GM18951 (cell line): ENCODE results near the gene IFITM10.

Source experiments
- POLR2A ChIP-seq: IDR thresholded peaks from 4 replicates; pipeline ENCODE4 v1.6.1; 2011; ENCODE audit warnings: mild to moderate bottlenecking; ENCODE audit not compliant: insufficient read length, insufficient read depth; ENCODE audit errors: extremely low read depth
- in situ Hi-C: fragments of 300-500 bp; cut with MboI; formaldehyde crosslinking; loops from one replicate; pipeline ENCODE4 v1.12.0; 2022; ENCODE audit warnings: low sequenced_read_pairs, mixed read lengths, inconsistent platforms; ENCODE audit not compliant: unreplicated experiment

IFITM10 gene

DNA sequence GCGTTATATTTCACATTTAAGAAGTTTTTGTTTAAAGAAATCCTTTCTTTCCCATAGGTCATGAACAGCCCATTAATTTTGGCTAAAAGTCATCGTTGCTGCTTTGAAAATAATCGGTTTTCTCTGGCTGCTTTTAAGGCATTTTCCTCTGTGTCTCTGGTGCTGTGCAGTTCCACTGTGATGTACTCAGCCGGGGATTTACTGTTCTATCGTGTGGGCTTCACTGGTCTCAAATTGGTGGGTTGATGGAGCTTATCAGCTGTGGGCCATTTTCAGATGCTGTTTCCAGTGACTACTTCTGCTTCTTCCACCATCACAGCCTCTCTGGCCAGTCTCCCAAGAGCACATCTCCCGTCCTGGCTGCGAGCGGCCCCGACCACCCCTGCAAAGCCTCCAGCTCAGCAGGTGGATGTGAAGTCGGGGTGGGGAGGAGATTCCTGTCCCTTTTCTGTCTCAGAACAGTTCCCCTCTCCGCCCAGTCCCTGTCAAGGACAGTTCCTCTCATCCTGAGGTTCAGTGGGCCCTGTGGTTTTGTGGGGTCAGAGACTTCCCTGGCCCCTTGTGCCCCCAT is 20.3 kb downstream of the IFITM10 start:
- TF ChIP-seq POLR2A: no peak
- in situ Hi-C loops: no loop called here

DNA sequence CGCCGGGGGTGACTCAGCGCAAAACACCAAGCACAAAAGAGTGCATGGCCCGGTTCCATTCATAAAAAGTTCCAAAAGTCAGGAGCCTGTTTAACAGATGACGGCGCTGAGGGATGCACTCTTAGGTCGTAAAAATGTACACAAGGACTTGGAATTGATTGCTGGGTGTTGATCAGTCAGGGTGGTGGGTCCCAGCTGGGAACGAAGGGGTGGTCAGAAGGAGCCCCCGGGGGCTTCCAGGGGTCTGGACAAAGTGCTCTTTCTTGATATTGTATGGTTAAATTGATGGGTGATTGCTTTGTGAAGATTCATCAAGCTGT is 20.7 kb downstream of the IFITM10 start:
- TF ChIP-seq POLR2A: no peak
- in situ Hi-C loops: no loop called here

DNA sequence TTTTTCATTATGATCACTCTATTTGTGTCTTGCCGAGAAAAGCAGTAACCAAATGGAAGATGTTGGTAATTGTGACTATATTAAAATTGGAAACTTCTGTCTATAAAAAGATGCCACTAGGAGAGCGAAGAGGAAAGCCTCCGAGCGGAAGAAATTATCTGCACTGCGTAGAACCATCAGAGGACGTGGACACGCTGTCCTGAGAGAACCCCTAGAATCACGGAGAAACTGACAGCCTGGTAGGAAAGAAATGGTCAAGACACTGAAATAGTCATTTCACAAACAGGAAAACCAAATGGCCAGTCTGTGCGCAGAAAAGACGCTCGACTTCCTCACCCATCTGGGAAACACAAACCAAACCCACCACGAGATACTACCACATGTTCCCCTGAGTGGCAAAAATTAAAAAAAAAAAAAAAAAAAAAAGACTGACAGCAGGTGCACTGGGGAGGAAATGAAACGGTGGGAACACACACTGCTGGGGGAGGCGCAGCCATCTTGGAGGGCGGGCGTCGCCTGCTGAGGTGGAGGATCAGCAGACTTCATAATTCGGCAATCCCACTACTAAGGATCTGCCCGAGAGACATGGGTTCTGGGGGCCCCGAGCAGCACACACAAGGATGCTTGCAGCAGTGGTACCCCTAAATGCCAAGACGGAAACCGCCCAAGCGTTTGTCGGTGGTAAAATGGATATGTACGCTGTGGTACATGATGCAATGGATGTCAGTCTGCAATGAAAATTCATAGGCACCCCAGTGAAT is 21.3 kb downstream of the IFITM10 start:
- TF ChIP-seq POLR2A: no peak
- in situ Hi-C loops: no loop called here

DNA sequence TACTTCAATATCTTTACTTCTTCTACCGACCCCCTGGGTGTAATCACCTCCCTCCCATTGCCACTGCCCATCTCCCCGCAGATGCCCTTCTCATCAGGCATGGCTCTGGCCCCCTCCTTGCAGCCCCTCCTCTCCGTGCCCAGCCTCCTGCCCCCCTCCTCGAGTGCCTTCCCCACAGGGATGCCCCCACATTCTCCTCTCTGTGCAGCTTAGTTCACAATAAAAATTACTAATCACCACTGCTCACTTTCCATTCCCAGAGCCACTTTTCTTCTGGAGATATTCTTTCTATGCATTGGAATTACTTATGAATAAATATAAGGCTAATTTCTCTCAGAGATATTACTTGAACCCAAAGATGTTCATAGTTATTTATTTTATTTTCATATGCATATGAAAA is 22.1 kb downstream of the IFITM10 start:
- no peak for TF ChIP-seq POLR2A
- in situ Hi-C loops: no loop called here

DNA sequence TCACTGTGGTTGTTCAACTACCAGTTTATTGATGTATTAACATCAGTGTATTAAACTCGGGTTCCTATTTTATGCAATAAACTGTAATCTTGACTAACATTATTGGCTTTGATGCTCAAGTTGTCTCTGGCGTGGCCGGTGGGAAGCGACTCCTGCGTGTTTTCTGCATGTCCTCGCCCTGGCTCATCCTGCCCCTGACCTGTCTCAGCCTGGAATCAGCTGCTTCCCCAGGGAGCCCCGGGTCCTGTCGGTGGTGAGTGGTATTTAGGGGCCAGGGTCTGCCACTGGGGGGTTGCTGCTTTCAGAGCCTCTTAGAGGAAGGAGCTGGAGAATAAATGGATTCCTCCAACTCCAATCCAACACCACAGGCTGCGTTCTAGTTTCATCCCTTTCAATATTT is 22.5 kb downstream of the IFITM10 start:
- no peak for TF ChIP-seq POLR2A
- in situ Hi-C loops: no loop called here

DNA sequence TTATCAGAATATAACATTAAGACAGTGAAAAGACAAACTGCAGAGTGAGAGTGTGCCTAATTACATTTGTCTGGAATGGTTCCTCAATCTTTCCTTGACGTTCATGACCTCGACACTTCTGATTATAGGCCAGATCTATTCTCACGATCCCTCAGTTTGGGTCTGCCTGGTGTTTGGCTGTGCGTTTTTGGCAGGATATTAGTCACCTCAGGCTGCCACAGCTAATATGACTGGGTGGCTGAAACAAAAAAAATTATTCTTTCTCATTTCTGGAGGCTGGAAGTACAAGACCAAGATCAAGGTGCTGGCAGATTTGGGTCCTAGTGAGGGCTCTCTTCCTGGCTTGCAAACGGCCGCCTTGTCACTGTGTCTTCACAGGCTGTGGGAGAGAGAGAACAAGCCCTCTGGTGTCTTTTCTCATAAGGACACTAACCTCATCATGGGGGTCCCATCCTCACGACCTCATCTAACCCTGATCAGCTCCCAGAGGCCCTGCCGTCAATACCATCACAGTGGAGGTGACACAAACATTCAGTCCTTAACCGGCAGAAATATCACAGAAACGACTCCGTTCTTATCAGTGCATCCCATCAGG is 23.2 kb downstream of the IFITM10 start:
- in situ Hi-C loops: no loop called here
- TF ChIP-seq POLR2A: no peak

DNA sequence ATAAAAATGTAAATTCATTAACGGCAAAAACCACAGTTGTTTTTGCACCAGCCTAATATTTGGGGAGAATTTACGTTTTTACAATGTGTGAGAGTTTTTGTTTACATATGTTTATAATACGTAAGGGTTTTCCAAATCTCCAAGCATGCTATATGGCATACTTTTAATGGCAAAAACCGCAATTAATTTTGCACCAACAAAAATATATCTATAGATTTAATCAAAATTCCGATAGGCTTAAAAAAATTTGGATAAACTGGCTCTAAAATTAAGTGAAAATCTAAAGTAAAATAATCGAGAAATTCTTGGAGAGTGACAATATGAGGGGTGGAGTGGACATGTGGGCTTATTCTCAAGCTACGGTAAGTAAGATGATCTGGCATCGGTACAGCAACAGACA is 30.6 kb downstream of the IFITM10 start:
- in situ Hi-C loops: no loop called here
- TF ChIP-seq POLR2A: no peak

DNA sequence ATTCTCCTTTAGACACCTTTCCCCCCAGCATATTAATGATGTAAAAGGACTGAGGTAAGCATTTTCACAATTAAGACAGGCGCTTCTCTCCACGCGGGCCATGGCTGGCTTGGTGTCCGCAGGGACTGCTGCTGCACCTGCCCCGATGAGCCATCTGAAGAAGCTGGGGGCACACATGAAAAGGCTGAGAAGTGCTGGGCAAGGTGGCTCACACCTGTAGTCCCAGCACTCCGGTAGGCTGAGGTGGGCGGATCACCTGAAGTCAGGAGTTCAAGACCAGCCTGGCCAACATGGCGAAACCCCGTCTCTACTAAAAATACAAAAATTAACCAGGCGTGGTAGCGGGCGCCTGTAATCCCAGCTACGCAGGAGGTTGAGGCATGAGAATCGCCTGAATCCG is 32.1 kb downstream of the IFITM10 start:
- in situ Hi-C loops: no loop called here

DNA sequence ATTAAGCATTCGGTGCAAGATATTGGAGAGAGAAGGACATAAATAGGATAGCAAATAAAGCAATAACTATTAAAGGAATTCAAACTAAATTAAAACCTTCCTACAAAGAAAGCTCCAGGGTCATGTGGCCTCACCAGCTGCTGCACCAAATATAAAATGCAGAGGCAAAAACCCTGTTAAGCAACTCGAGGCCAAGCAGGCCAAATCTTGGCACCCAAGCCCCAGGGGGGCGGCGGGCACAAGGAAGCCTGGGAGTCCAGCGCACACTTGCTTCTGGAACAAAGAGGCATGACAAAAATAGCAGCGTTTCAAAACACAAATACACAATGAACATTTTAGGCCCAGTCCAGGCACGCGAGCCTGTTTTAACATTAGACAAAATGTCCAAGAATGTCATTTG is 32.6 kb downstream of the IFITM10 start:
- TF ChIP-seq POLR2A: no peak
- in situ Hi-C loops: no loop called here

More for the DNA sequence above, 32.1 kb downstream of the IFITM10 start:
- TF ChIP-seq POLR2A: no peak

DNA sequence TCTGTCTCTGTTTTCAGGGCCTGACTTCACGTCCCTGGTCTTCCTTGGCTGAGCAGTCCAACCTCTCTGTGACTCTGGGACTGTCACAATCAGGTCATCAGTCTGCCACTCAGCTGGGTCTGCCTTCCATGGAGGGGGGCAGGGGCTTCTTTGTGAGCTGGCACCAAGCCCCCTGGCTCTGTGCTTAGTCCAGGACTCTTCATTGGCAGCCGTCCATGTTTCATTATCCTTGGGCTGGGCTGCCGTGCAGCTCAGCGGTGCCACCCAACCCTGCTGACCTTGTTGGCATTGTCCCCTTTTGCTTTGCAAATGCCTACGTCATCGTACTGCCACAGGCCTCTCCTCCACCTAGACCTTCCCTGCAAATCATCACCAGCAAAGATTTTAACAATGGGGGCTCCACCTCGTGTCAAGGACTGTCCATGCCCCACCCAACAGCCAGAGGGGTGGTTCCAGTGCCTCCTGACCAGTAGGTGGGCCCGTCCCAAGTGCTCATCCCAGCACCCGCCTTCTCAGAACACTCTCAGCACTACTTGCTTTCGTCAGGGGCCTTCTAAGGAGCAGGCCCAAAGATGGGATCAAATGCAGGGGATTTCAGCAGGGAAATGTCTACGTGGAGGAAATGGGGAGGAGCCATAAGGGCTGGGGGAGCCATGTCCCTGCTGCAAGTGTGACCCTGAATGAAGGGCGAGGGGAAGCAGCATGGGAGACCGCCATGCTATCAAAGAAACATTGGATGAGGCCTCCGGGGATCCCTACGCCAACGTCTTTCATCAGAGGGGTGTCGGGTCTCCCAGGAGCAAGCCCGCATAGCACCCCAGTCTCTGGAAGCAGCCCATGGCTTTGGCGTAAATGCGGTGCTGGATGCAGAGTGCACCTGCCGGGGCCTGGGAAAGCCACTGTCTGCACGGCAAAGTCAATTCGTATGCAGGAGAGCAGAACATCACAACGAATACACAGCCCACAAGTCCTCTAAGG is 35.2 kb downstream of the IFITM10 start:
- no peak for TF ChIP-seq POLR2A
- in situ Hi-C loops: no loop called here

DNA sequence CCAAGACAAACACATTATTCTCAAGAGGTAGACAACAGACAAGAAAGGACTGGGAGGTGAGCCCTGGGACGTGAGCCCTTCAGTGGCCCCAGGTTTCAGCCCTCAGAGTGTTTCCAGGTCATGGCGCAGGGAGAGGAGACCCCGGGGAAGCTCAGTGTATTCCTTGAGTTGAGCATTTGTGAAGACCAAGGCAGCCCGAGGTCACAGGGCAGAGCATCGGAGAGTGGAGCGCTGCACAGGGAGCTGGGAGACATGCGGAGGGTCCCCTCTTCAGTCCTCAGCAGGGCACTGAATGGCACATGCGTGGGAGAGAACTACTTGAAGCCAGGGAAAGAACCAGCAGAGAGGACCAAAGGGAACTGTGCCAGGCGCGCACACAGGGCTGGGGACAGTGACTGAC is 41.7 kb downstream of the IFITM10 start:
- no peak for TF ChIP-seq POLR2A
- in situ Hi-C loops: no loop called here

DNA sequence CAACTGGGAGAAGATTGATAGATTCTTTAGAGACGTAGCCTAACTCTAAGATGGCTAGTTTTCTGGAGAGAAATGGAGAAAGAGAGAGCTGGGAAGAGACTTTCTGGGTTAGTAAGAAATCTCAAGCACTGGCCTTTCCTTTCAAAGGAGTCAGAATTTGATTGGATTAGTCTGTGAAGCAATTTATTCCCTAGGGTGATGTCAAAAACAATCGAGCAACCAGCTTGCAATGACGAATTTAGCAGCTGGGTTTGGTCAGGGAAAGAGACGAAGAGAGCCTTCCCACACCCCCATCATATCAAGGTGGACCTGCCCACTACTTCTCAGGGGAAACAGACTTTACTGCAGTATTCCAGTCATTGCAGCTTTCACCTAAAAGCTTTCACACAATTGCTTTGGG is 42.6 kb downstream of the IFITM10 start:
- TF ChIP-seq POLR2A: no peak
- in situ Hi-C loops: no loop called here
